RWPE2 (cell line): Measurements from ENCODE around the gene CLASP2.

Experiments used
- ATAC-seq: fragments of 200-7000 bp; cut with Tn5 transposase; 3 replicates; pipeline ENCODE4 v1.9.1; 2021; ENCODE audit warnings: low read depth
- DNase-seq: peaks from one replicate; pipeline ENCODE4 v3.0.0-alpha.2; 2020; ENCODE audit warnings: low spot score
- H3K27ac ChIP-seq: fragments of 450-650 bp; 2 replicates; pipeline ENCODE4 v1.5.1; 2017; ENCODE audit warnings: mild to moderate bottlenecking; ENCODE audit not compliant: poor library complexity, severe bottlenecking
- H3K27me3 ChIP-seq: fragments of 250-450 bp; sonication (Bioruptor Pico); 2 replicates; pipeline ENCODE4 v1.5.1; 2021; ENCODE audit warnings: mild to moderate bottlenecking, moderate library complexity; ENCODE audit not compliant: insufficient read depth, poor library complexity, severe bottlenecking
- H3K36me3 ChIP-seq: fragments of 250-450 bp; sonication (Bioruptor Pico); 2 replicates; pipeline ENCODE4 v1.5.1; 2020; ENCODE audit warnings: low read depth, mild to moderate bottlenecking, moderate library complexity
- H3K4me1 ChIP-seq: fragments of 250-450 bp; sonication (Bioruptor Pico); 2 replicates; pipeline ENCODE4 v1.5.1; 2021; ENCODE audit warnings: mild to moderate bottlenecking, moderate library complexity; ENCODE audit not compliant: insufficient read depth, poor library complexity, severe bottlenecking
- H3K4me3 ChIP-seq: fragments of 250-450 bp; sonication (Bioruptor Pico); 2 replicates; pipeline ENCODE4 v1.5.1; 2021; ENCODE audit warnings: mild to moderate bottlenecking, moderate library complexity; ENCODE audit not compliant: severe bottlenecking
- H3K9me3 ChIP-seq: fragments of 250-450 bp; sonication (Bioruptor Pico); 2 replicates; pipeline ENCODE4 v1.5.1; 2021; ENCODE audit warnings: mild to moderate bottlenecking, moderate library complexity; ENCODE audit not compliant: severe bottlenecking
- TF ChIP-seq, protein P1 (sequence below): fragments of 450-650 bp; IDR thresholded peaks from one replicate; pipeline ENCODE4 v1.5.1; 2017; ENCODE audit warnings: mild to moderate bottlenecking, moderate library complexity; ENCODE audit not compliant: poor library complexity, severe bottlenecking

CLASP2 gene

DNA sequence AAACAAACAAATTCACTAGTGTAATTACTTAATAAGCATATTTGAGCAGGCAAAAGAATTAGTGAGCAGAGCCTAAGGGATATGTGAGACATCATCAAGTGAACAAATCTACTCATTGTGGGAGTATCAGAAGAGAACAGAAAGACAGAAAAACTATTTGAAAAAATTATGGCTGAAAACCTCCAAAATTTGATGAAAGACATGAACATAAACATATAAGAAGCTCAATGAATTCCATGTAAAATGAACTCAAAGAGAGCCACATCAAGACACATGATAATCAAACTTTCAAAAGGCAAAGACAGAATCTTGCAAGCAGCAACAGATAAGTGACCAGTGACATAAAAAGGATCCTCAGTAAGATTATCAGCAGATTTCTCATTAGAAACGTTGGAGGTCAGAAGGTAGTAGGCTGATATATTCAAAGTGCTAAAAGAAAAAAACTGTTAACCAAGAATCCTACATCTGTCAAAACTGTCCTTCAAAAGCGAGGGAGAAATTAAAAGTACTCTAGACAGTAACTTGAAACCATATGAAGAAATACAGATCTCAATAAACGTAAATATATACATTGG, 194.9 kb downstream of the CLASP2 start:
- TF ChIP-seq, protein P1, sequence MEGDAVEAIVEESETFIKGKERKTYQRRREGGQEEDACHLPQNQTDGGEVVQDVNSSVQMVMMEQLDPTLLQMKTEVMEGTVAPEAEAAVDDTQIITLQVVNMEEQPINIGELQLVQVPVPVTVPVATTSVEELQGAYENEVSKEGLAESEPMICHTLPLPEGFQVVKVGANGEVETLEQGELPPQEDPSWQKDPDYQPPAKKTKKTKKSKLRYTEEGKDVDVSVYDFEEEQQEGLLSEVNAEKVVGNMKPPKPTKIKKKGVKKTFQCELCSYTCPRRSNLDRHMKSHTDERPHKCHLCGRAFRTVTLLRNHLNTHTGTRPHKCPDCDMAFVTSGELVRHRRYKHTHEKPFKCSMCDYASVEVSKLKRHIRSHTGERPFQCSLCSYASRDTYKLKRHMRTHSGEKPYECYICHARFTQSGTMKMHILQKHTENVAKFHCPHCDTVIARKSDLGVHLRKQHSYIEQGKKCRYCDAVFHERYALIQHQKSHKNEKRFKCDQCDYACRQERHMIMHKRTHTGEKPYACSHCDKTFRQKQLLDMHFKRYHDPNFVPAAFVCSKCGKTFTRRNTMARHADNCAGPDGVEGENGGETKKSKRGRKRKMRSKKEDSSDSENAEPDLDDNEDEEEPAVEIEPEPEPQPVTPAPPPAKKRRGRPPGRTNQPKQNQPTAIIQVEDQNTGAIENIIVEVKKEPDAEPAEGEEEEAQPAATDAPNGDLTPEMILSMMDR: no peak
- H3K4me1 ChIP-seq: no peaks in the 10 kb centered on the region
- ATAC-seq (no peak), DNase-seq (no peak)
- H3K27me3 ChIP-seq: no peaks in the 10 kb centered on the region
- H3K4me3 ChIP-seq: no peak overlapping the region
- peaks cover 11% of the 10 kb centered on the region; the same call in 1 of the 2 replicates for H3K36me3 ChIP-seq
- H3K9me3 ChIP-seq: peaks cover 7% of the 10 kb centered on the region
- no peak overlapping the region for H3K27ac ChIP-seq

- H3K27me3 ChIP-seq: no peaks in the 10 kb centered on the region
Observed at GRCh38 chr3:33521736-33522135, 196.3 kb downstream of the CLASP2 start.

GRCh38 chr3:33513262-33513863, 204.7 kb downstream of the CLASP2 start:
- Histone ChIP-seq H3K9me3 (no peaks in the 10 kb centered on the region), H3K4me3 (no peak overlapping the region), H3K27me3 (no peaks in the 10 kb centered on the region), H3K36me3 (peaks cover 34% of the 10 kb centered on the region), H3K4me1 (no peaks in the 10 kb centered on the region), H3K27ac (no peak overlapping the region)
- DNase-seq (no peak), ATAC-seq (no peak)
- TF ChIP-seq, protein P1: no peak

More at GRCh38 chr3:33521736-33522135, 196.3 kb downstream of the CLASP2 start:
- Histone ChIP-seq H3K4me3 (no peak overlapping the region), H3K4me1 (no peaks in the 10 kb centered on the region), H3K27ac (no peak overlapping the region), H3K9me3 (peaks cover 4% of the 10 kb centered on the region), H3K36me3 (peaks cover 14% of the 10 kb centered on the region; the same call in 1 of the 2 replicates)
- ATAC-seq (no peak), DNase-seq (no peak)
- TF ChIP-seq, protein P1: no peak

DNA sequence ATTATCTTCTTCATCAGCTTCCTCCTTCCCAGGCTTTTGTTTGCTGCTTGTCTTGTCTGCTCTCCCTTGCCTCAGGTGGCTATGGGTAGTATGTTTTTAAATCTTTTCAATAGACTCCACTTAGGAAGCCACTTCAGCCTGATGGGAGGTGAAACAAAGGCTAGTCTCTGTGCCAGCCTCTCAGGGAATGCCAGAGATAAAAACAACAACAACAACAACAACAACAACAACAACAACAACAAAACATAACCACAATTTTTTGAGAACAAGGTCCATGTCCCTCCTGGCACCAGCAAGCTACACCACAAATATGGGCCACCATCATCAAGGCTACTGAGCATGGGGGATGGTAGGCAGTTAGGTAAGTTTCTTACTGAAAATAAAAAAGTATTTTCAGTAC, 213.0 kb downstream of the CLASP2 start:
- DNase-seq (no peak), ATAC-seq (no peak)
- Histone ChIP-seq H3K9me3 (no peaks in the 10 kb centered on the region), H3K27ac (no peak overlapping the region), H3K27me3 (no peaks in the 10 kb centered on the region), H3K4me3 (no peak overlapping the region), H3K36me3 (peaks cover 20% of the 10 kb centered on the region; the same call in 1 of the 2 replicates), H3K4me1 (no peaks in the 10 kb centered on the region)
- TF ChIP-seq, protein P1: no peak

GRCh38 chr3:33496449-33496848, 221.6 kb downstream of the CLASP2 start:
- no peak for DNase-seq
- Histone ChIP-seq H3K4me3 (no peak overlapping the region), H3K36me3 (peaks cover 15% of the 10 kb centered on the region), H3K9me3 (peaks cover 2% of the 10 kb centered on the region), H3K27me3 (no peaks in the 10 kb centered on the region), H3K27ac (no peak overlapping the region), H3K4me1 (no peaks in the 10 kb centered on the region)
- TF ChIP-seq, protein P1: no peak
- no peak for ATAC-seq
